Measurements from ENCODE around the gene WIPF2.

WIPF2 gene

GRCh38 chr17:40307740-40308239 lies 88.7 kb downstream of the WIPF2 start:
- no peaks in the 10 kb centered on the region for H3K27me3 Mint-ChIP-seq
- no peak overlapping the region for H3K27ac Mint-ChIP-seq
- H3K4me3 Mint-ChIP-seq, result no peak overlapping the region
- no peaks in the 10 kb centered on the region for H3K36me3 Mint-ChIP-seq
- peaks cover 16% of the 10 kb centered on the region for H3K4me1 Mint-ChIP-seq (ENCODE audit: low read depth)
- H3K9me3 Mint-ChIP-seq (ENCODE audit: low read depth), result no peaks in the 10 kb centered on the region

DNA sequence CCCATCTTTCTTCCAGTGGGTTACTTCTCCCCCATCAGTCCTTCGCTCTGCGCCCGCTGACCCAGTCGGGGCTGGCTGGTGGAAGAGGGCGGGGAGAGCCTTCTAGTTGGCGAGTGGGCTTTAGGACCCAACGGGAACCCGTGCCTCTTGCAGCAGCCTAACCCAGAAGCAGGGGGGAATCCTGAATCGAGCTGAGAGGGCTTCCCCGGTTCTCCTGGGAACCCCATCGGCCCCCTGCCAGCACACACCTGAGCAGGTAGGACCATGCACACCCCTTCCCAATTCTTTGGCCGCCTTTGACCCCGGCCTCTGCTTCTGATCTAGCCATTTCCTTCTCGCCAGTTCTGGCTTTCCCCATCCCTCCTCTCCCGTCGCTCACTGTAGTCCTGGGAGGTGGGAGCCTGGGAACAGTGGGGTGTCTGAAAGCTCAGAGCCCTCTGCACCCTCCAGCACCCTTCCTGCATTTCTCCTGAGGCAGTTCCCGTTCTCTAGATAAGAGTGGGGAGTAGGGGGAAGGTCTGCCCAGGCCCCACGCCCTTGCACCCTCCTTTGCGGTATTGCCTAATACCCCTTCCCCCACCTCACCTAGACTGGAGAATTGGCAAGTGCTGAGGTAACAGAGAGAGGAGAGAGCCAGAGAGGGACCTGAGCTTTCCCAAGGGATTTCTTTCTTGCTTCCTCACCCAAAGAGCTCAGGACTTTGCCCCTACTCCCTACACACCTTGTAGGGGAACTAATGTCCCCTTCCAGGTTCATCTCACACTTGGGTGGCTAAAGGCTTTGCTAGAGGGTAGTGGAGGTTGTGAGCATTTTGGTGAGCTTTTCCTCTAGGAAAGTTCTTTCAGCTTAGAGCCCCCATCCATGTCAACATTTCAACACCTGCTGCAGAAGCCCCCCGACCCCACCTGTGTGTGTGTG lies 90.2 kb downstream of the WIPF2 start, which contains the start of gene RARA:
RARA (plus strand) TSS at position 150 of the 918 bp plus-strand sequence. CDS start 22,039 bp downstream, outside the sequence.
- Mint-ChIP-seq H3K27me3 (no peaks in the 10 kb centered on the region), H3K4me3 (no peak within 1 kb of the TSS), H3K9me3 (ENCODE audit: low read depth) (no peaks in the 10 kb centered on the region)

GRCh38 chr17:40309949-40310510 lies 90.9 kb downstream of the WIPF2 start:
- Mint-ChIP-seq H3K27ac (peak overlapping the region; percentile 30), H3K4me3 (no peak overlapping the region)

More for the DNA sequence above, 90.2 kb downstream of the WIPF2 start, which contains the start of gene RARA:
- H3K4me1 Mint-ChIP-seq (ENCODE audit: low read depth), result peaks cover 15% of the 10 kb centered on the region
- no peak within 1 kb of the TSS for H3K27ac Mint-ChIP-seq
- H3K36me3 Mint-ChIP-seq, result no peaks in the 10 kb centered on the region

DNA sequence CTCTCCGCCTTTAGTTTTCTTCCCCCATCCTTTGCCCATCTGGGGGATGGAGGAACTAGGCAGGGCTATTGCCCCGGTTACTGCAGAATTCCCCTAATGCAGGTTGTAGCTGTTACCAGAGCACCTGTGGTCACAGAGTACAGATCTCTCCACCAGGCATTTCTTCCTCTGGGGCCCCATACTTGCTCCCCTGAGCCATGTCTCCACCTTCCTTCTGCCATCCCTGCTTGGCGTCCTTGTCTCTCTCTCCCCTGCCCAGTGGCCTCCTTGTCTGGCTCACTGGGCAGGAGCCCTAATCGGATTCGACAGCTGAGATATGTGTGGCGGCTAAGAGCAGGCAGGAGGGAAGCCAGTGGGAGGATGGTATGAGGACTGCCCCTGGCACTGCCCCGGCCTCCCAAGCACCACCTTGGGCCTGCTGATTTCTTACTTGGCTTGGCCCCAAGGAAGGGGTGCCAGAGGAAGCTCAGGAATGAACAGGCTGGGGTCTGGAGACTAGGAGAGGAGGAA lies 91.8 kb downstream of the WIPF2 start:
- H3K4me1 Mint-ChIP-seq (ENCODE audit: low read depth), result peaks cover 28% of the 10 kb centered on the region
- no peak overlapping the region for H3K27ac Mint-ChIP-seq
- H3K27me3 Mint-ChIP-seq, result no peaks in the 10 kb centered on the region
- no peaks in the 10 kb centered on the region for H3K36me3 Mint-ChIP-seq
- H3K4me3 Mint-ChIP-seq, result peak overlapping the region; percentile 23
- no peaks in the 10 kb centered on the region for H3K9me3 Mint-ChIP-seq (ENCODE audit: low read depth)

More at GRCh38 chr17:40309949-40310510, 90.9 kb downstream of the WIPF2 start:
- no peaks in the 10 kb centered on the region for H3K36me3 Mint-ChIP-seq
- H3K4me1 Mint-ChIP-seq (ENCODE audit: low read depth), result peaks cover 19% of the 10 kb centered on the region
- H3K27me3 Mint-ChIP-seq, result no peaks in the 10 kb centered on the region
- H3K9me3 Mint-ChIP-seq (ENCODE audit: low read depth), result no peaks in the 10 kb centered on the region

- H3K9me3 Mint-ChIP-seq (ENCODE audit: low read depth), result no peaks in the 10 kb centered on the region
- H3K4me1 Mint-ChIP-seq (ENCODE audit: low read depth), result peaks cover 35% of the 10 kb centered on the region
- no peak overlapping the region for H3K27ac Mint-ChIP-seq
- no peaks in the 10 kb centered on the region for H3K27me3 Mint-ChIP-seq
- no peak overlapping the region for H3K4me3 Mint-ChIP-seq
- H3K36me3 Mint-ChIP-seq, result no peaks in the 10 kb centered on the region
Observed at GRCh38 chr17:40311575-40311974, 92.5 kb downstream of the WIPF2 start.

- H3K4me3 Mint-ChIP-seq, result no peak overlapping the region
Observed at GRCh38 chr17:40312131-40312731, 93.1 kb downstream of the WIPF2 start.

DNA sequence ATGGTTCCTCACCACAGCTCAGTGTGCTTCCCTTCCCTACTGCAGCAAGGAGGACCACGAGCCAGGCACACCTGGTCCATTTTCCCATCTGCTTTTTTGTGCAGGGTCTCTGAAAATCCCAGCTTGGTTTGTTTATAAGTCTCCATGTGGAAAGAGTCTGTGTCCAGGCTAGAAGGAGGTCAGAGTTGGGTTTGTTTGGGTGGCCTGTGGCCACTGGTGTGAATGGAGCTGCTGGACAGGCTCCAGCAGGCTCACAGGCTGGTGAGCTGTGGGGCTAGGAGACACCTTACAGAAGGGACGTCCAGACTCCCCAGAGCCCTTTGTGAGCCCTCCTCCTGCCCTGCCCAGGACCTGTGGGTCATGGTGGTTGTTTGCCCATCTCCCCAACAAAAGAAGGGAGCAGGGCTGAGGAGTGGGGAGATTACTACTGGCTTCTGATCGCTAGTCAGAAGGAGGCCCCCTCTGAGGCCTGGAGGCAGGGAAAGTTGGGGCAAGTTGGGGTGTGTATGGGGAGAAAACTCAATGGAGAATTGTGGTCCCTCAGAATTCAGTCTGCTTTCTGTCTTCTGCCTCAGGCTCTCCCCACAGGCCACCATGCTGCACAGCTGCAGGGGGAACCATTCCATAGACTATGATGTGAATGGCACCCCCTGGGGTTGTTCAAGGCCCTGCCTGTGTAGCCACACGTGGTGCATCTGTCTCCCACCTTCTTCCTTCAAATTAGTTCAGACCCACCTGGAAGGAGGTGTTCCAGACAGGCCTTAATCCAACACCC lies 94.0 kb downstream of the WIPF2 start:
- Mint-ChIP-seq H3K4me3 (no peak overlapping the region), H3K36me3 (no peaks in the 10 kb centered on the region), H3K27ac (no peak overlapping the region), H3K4me1 (ENCODE audit: low read depth) (peaks cover 45% of the 10 kb centered on the region), H3K27me3 (no peaks in the 10 kb centered on the region), H3K9me3 (ENCODE audit: low read depth) (no peaks in the 10 kb centered on the region)

More at GRCh38 chr17:40312131-40312731, 93.1 kb downstream of the WIPF2 start:
- H3K36me3 Mint-ChIP-seq, result no peaks in the 10 kb centered on the region
- peaks cover 37% of the 10 kb centered on the region for H3K4me1 Mint-ChIP-seq (ENCODE audit: low read depth)
- no peak overlapping the region for H3K27ac Mint-ChIP-seq
- no peaks in the 10 kb centered on the region for H3K9me3 Mint-ChIP-seq (ENCODE audit: low read depth)
- no peaks in the 10 kb centered on the region for H3K27me3 Mint-ChIP-seq

DNA sequence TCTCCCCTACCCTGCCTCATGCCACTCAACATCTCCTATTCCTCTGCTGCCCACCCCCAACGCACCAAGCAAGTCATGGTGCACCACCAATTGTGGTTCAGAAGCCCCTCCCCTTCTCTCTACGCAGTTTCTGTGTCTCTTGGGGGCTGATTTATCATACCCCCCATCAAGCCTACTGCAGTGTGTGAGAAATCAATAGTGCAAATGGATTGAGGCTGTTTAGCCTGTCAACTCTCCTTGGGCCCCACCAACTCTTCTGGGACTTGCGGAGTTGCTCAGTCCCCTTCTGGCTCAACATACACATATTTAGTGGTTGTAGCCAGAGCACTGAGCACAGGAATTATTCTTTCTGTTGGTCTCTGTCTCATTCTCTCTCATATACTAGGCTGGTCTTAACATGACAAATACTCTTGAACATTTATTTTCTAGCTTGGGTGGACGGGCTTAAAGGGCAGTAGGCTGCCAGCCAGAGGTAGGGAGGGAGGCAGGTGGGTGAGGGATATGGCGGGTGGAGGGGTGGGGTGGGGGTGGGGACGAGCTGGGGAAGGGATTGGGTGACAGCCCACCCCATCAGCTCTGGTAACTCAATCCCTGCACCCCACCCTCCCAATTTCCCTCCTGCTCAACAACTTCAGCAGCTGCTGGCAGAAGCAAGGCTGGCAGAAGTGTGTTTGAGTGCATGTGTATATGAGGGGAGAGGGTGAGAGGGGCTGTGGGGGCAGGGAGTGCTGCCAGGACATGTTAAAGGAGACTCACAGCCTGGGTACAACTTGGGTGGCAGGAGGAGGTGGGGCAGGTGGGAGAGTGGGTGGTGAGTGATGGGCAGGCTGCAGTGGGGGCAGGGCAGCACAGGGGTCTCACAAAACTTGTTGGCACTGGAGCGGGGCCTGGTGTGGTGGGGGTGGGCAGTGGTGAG lies 94.8 kb downstream of the WIPF2 start:
- Mint-ChIP-seq H3K4me1 (ENCODE audit: low read depth) (peaks cover 45% of the 10 kb centered on the region), H3K4me3 (peak overlapping the region; percentile 0), H3K36me3 (no peaks in the 10 kb centered on the region)

DNA sequence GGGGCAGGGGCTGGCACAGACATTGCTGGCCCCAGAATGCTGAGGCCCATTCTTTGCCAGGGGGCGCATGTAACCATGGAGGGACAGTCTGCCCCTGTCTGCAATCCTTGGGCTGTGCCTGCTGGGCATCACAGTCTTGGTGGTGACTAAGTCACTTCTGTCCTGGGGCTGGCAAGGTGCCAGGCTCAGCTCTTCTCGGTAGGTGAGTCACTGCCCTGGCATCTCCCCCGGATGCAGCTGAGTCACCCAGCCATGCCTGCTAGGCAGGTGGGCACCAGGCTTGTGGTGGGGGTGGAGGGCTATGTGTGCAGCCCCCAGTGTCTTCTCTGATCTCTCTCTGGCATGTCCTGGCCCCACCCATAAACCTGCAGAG lies 95.5 kb downstream of the WIPF2 start:
- Mint-ChIP-seq H3K4me3 (peak overlapping the region; percentile 75), H3K4me1 (ENCODE audit: low read depth) (peaks cover 45% of the 10 kb centered on the region), H3K36me3 (no peaks in the 10 kb centered on the region), H3K27me3 (no peaks in the 10 kb centered on the region), H3K27ac (peak overlapping the region; percentile 87), H3K9me3 (ENCODE audit: low read depth) (no peaks in the 10 kb centered on the region)

More for the DNA sequence above, 94.8 kb downstream of the WIPF2 start:
- no peaks in the 10 kb centered on the region for H3K27me3 Mint-ChIP-seq
- no peaks in the 10 kb centered on the region for H3K9me3 Mint-ChIP-seq (ENCODE audit: low read depth)
- H3K27ac Mint-ChIP-seq, result peak overlapping the region; percentile 87

DNA sequence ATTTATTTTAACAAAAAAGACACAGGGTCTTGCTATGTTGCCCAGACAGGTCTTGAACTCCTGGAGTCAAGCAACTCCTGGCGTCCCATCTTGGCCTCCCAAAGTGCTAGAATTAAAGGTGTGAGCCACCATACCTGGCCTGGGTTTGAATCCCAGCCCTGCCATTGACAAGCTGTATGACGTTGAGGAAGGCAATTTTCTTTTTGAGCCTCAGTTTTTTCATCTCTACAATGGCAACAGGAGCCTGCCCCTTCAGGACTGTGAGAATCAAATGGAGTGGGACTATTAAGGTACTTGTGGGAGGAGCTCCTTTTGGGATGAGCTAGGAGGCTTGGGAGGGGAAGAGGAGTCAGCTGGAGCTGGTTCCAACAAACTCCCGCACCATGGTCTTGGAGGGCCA lies 96.1 kb downstream of the WIPF2 start:
- H3K4me1 Mint-ChIP-seq (ENCODE audit: low read depth), result peaks cover 50% of the 10 kb centered on the region
- no peaks in the 10 kb centered on the region for H3K36me3 Mint-ChIP-seq
- H3K4me3 Mint-ChIP-seq, result no peak overlapping the region
- no peak overlapping the region for H3K27ac Mint-ChIP-seq
- H3K27me3 Mint-ChIP-seq, result no peaks in the 10 kb centered on the region
- no peaks in the 10 kb centered on the region for H3K9me3 Mint-ChIP-seq (ENCODE audit: low read depth)

DNA sequence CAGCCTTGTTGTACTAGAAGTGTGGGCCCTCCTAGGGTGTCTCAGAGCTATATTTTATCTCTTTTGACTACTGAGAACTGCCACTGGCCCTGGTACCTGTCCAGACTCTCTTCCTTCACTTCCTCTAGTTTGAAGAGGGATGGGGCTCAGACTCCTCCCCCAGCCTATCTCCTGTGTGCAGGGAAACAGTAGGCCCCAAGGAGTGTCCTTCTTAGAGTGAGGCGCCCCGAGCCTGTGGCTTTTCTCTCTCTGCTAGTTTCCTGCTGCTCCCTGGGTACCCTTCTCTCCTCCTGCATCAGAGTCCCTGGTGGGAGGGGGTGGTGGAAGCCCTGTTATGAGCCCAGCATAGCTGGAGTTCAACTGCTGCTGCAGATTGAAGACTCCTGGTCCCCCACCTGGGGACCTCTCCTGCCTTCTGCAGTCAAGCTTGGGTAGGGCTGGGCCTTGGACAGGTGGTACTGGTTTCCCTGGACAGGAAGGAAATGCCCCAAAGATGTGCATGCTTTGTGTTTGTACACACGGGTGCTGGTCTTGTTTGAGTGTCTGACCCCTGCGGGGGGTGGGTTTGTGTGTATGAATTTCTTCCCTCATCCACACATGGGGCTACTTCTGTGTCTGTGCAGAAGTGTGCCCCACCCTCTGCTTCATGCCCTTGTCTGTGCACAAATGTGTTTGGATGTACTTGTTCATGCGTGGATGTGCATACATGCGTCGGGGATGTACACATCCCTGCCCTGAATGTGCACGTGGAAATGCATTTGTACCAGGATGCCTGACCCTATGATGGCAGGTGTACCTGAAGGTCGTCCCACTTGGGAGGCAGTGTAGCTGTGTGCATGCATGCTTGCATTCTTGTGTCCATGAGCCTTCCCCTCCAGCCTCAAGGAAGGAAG lies 96.8 kb downstream of the WIPF2 start:
- peaks cover 56% of the 10 kb centered on the region for H3K4me1 Mint-ChIP-seq (ENCODE audit: low read depth)
- no peak overlapping the region for H3K4me3 Mint-ChIP-seq

DNA sequence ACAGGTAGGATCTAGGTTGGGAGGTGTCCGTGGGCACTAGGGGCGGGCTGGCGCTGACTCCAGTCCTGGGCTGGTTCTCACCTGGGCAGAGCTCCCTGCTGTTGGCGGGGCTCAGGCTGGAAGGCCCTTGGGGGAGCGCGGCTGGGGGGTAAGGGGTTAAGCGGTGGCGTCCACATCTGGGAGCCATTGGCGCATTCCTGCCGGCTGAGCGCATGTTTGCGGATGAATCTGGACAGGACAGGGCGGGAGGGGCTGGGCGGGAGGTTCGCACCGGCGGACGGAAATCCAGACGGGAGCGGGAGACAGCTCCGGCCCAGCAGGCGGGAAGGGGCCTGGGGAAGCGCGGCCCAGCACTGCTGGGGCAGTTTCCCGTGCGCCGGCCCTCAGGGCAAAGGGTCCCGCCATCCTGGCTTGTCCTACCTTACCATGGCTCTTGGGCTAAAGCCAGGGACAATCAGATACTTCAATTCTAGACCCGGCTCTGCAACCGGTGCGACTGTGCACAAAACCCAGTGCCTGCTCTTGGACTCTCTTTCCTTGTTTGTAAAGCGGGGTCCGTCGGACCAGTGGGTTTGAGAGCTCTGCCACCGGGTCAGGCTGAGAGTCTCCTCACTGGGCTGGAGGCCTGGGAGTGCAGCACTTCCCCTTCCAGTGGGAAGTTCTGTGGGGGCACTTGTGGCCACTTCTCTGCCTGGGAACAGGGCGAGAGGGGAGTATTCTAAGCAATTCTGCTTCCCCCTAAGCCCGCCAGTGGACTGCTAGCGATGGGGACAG lies 97.7 kb downstream of the WIPF2 start:
- Mint-ChIP-seq H3K27ac (no peak overlapping the region), H3K4me1 (ENCODE audit: low read depth) (peaks cover 62% of the 10 kb centered on the region), H3K4me3 (peak overlapping the region; percentile 99), H3K36me3 (no peaks in the 10 kb centered on the region), H3K9me3 (ENCODE audit: low read depth) (no peaks in the 10 kb centered on the region), H3K27me3 (no peaks in the 10 kb centered on the region)

More for the DNA sequence above, 96.8 kb downstream of the WIPF2 start:
- Mint-ChIP-seq H3K9me3 (ENCODE audit: low read depth) (no peaks in the 10 kb centered on the region), H3K27ac (no peak overlapping the region), H3K27me3 (no peaks in the 10 kb centered on the region), H3K36me3 (no peaks in the 10 kb centered on the region)
